ENCODE data around the gene WWOX. TPM values are rescaled to one million over a fixed set of nuclear protein-coding genes. Genes with fewer than 3 reads are reported as not detected.

The WWOX gene
- total and polyA plus RNA-seq, 2 of the 8 experiments (the other 6 are each of a cell fraction or from before 2014, with no cell fraction given), result 5.4 to 16.7 TPM

DNA sequence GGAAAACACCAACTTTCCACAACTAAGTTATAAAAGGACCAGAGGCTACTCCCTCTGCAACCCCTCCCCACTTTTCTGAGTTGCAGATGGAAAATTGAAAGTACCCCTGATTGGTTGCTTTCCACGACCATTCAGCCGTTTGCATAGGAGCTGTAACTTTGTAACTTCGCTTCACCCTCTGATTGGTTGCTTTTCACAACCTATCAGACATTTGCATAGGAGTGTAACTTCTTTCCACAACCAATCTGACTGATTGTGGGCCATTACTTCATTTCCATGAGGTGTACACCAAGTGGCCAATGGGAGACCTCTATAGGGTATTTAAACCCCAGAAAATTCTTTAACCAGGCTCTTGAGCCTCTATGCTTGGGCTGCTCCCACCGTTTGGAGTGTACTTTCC, 644.1 kb downstream of the WWOX start:
- Histone ChIP-seq H3K4me3 (ENCODE audit: extremely low read depth in 1 of 4, insufficient read depth in 2 of 4, low read depth in 3 of 4, low read length in 4 of 4) (no peak overlapping the region), H3K4ac (replicated peaks; ENCODE audit: insufficient read length, low read depth, low read length) (no peak overlapping the region), H3K79me1 (ENCODE audit: low read depth, low read length) (no peaks in the 10 kb centered on the region), H3K4me2 (ENCODE audit: insufficient read depth in 1 of 2, low read depth in 2 of 2, low read length in 2 of 2) (no peak overlapping the region), H2AFZ (ENCODE audit: low read length) (no peak overlapping the region), H2BK5ac (ENCODE audit: low read depth, low read length) (no peak overlapping the region), H2AK5ac (ENCODE audit: low read depth, low read length) (no peak overlapping the region), H3K27ac (ENCODE audit: low read depth, low read length) (no peak overlapping the region), H3K23me2 (ENCODE audit: low read depth, low read length) (no peaks in the 10 kb centered on the region), H3K14ac (ENCODE audit: insufficient read length) (no peak overlapping the region), H3K18ac (ENCODE audit: extremely low read depth, low read length) (no peak overlapping the region), H4K5ac (ENCODE audit: insufficient read length, low read depth, low read length) (no peak overlapping the region), H2BK12ac (ENCODE audit: low read depth, low read length) (no peak overlapping the region), H4K20me1 (replicated peaks in 1 of 2; ENCODE audit: control insufficient read depth in 1 of 2, insufficient read depth in 2 of 2, low read length in 2 of 2) (peaks cover 0 to 3% of the 10 kb centered on the region in 2 experiments), H3K4me1 (replicated peaks in 1 of 4; ENCODE audit: control insufficient read depth in 3 of 4, insufficient read depth in 4 of 4, low read length in 3 of 4) (no peaks in the 10 kb centered on the region; a peak in 1 of 7 replicates), H3K79me2 (ENCODE audit: control insufficient read depth in 1 of 2, insufficient read depth in 2 of 2, low read length in 2 of 2) (no peaks in the 10 kb centered on the region), H4K8ac (ENCODE audit: extremely low read depth, insufficient read depth, low read length) (no peak overlapping the region), H2BK20ac (ENCODE audit: low read length) (no peak overlapping the region), H2BK15ac (ENCODE audit: low read length) (no peak overlapping the region), H3K23ac (ENCODE audit: insufficient read length) (no peak overlapping the region), H3K56ac (replicated peaks; ENCODE audit: insufficient read length, low read depth, low read length) (no peak overlapping the region), H3K36me3 (ENCODE audit: control insufficient read depth in 2 of 4, insufficient read depth in 4 of 4, low read length in 3 of 4) (no peaks in the 10 kb centered on the region), H3K27me3 (replicated peaks in 1 of 4; ENCODE audit: control insufficient read depth in 3 of 4, extremely low read depth in 1 of 4, insufficient read depth in 3 of 4, low read length in 3 of 4) (no peaks in the 10 kb centered on the region), H2BK120ac (replicated peaks; ENCODE audit: low read depth, low read length) (no peak overlapping the region), H3K9me3 (ENCODE audit: insufficient read depth in 2 of 2, low read depth in 1 of 2, low read length in 1 of 2) (no peaks in the 10 kb centered on the region), H3K9ac (replicated peaks in 1 of 4; ENCODE audit: extremely low read depth in 1 of 4, low read depth in 3 of 4, low read length in 3 of 4) (no peak overlapping the region), H4K91ac (replicated peaks; ENCODE audit: insufficient read length, low read length) (no peak overlapping the region)
- ChIA-PET POLR2A (ENCODE audit: partially characterized antibody) (no interaction called here), CTCF (ENCODE audit: partially characterized antibody) (no interaction called here)
- no peak for DNase-seq (ENCODE audit: low read depth in 1 of 2, low spot score in 2 of 2)
- FAIRE-seq, result no peak
- 93% methylated on average over 4 of the region's 4 CpGs; no CpG with 5 or more reads in 1 of the 2 experiments for WGBS, 2 experiments (ENCODE audit: extremely low coverage in 1 of 2, insufficient coverage in 1 of 2, insufficient read length in 1 of 2, insufficient replicate concordance in 2 of 2, low coverage in 1 of 2, low lambda C conversion rate in 2 of 2, missing lambda C conversion rate in 1 of 2)
- TF ChIP-seq RFX5 (IDR thresholded peaks at IDR 0.05; ENCODE audit: borderline replicate concordance, low read depth, low read length) (no peak), CBX5 (IDR thresholded peaks at IDR 0.05; ENCODE audit: low read depth, low read length) (no peak), KDM1A (IDR thresholded peaks at IDR 0.05; ENCODE audit: borderline replicate concordance, low read length) (no peak), TEAD4 (IDR thresholded peaks at IDR 0.05; ENCODE audit: low read depth, low read length) (no peak), POU5F1 (IDR thresholded peaks at IDR 0.05; ENCODE audit: low read depth, low read length) (no peak), TAF7 (optimal IDR thresholded peaks at IDR 0.05; ENCODE audit: borderline replicate concordance, low read depth, low read length) (no peak)

Measured in H1 (cell line).